Measurements from ENCODE around the gene DEFB108B.
"Not testable (repeated sequence)": the region's sequence is repeated elsewhere in the genome, so short reads cannot be mapped to it uniquely, and the experiment has no call there.

DEFB108B gene

DNA sequence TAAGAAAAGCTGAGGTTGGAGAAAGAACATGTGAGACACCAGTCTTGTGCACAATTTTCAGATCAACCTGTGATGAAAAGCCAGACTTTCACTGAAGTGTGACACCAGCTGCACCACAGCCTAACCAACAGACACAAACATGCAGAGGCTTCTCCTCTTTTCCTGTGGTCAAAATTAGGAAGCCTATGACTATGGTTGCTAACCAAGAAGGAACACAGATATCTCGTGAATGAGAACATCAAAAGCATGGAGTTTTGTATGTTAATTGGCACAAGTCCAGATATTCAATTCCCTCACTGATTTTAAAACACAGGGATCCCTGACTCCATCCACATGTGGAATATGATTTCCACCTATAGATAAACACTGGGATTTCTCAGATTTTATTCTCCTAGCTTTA lies 11.5 kb upstream of the DEFB108B start:
- DNase-seq: not testable (repeated sequence)

DNA sequence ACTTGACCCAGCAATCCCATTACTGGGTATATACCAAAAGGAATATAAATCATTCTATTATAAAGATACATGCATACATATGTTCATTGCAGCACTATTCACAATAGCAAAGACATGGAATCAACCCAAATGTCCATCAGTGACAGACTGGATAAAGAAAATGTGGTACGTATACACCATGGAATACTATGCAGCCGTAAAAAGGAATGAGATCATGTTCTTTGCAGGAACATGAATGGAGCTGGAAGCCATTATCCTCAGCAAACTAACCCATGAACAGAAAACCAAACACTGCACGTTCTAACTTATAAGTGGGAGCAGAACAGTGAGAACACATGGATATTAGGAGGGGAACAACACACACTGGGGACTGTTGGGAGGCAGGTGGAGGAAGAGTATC lies 3.8 kb upstream of the DEFB108B start:
- DNase-seq: not testable (repeated sequence)

DNA sequence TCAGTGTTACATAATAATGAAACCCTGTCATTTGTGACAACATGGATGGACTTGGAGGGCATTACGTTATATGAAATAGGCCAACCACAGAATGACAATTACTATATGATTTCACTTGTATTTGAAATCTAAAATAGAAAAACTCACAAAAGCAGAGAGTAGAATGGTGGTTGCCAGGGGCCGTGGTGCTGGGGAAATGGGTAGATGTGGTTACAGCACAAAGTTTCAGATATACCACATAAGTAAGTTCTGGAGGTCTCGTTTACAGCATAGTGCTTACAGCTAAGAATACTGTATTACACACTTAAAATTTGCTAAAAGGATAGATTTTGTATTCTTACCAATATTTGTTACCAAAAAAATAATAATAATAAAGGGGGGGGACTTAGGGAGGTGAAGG lies 3.3 kb upstream of the DEFB108B start:
- not testable (repeated sequence) for DNase-seq

DNA sequence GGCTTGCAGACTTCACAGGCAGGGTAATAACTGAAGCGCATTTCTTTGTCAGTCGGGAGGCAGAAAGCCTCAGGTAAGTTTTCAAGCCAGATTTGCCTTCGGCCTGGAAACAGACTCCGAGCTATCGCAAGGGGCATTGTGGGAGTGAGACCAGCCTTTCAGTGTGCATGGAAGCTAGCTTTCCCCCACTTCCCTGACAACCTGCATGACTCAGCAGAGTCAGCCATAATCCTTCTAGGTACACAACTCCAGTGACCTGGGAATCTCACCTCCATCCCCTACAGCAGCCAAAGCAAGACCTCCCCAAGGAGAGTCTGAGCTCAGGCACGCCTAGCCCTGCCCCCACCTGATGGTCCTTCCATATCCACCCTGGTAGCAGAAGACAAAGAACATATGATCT lies 9.7 kb downstream of the DEFB108B start:
- DNase-seq: not testable (repeated sequence)

DNA sequence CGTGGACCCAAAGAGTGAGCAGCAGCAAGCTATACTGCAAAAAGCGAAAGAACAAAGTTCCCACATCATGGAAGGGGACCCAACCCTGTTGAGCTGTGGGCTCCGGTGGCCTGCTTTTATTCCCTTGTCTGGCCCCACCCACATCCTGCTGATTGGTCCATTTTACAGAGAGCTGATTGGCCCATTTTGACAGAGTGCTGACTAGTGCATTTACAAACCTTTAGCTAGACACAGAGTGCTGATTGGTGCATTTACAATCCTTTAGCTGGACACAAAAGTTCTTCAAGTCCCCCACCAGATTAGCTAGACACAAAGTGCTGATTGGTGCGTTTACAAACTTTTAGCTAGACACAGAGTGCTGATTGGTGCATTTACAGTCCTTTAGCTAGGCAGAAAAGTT lies 10.4 kb downstream of the DEFB108B start:
- not testable (repeated sequence) for DNase-seq

DNA sequence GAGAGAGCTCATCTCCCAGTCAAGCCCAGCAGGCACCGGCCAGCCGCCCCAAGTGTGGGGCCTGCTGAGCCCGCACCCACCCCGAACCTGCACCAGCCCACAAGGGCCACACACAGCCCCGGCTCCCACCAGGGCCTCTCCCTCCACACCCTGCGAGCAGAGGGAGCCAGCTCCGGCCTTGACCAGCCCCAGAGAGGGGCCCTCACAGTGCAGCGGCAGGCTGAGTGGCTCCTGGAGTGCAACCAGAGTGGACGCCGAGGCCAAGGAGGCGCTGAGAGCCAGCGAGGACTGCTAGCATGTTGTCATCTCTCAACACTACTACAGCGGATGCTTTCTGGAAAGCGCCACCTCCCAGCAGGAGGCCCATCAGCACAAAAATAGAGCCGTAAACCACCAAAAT lies 10.9 kb downstream of the DEFB108B start:
- no peak for DNase-seq

DNA sequence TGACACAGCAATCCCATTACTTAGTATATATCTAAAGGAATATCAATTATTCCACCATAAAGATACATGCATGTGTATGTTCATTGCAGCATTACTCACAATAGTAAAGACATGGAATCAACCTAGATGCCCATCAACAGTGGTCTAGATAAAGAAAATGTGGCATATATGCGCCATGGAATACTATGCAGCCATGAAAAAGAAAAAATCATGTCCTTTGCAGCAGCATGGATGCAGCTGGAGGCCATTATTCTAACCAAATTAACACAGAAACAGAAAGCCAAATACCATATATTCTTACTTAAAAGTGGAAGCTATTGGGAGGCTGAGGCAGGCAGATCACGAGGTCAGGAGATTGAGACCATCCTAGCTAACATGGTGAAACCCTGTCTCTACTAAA lies 20.9 kb downstream of the DEFB108B start:
- DNase-seq: not testable (repeated sequence)

DNA sequence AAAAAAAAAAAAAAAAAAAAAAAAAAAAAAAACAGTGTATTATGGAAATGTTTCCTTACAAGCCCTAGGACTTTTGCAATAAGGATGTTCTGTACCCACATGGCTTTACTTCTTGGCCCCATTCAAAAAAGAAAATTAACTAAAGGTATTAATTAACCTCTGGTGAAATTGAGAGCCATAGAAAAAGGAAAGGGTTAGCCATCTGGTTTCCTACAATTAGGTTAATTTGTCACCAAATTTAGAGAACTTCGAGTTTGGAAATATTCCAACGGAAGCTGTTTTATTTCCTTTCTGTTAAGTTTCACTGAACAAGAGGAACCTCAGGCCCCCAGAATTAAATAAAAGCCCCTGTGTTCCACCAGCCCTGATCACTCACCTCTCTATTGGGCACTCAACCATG lies 22.9 kb downstream of the DEFB108B start:
- peak; percentile 80 for DNase-seq

DNA sequence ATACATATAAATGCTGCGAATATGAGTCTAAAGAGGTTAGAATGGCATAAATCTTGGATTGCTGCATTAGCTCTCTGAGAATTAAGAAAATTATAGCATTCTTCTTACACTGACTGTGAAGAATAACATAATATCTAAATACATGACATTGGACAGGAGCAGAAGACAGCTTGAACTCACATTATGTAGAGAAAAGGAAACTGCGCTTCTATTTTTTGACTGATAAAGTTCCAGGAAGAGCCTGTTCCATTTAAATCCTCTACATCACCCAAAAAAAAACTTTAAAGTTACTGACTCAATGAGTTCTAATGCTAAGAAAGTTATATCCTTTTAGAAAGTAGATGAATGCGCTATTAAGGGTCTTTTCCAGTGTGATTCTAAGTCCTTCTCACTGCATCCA lies 27.8 kb downstream of the DEFB108B start:
- DNase-seq: not testable (repeated sequence)

DNA sequence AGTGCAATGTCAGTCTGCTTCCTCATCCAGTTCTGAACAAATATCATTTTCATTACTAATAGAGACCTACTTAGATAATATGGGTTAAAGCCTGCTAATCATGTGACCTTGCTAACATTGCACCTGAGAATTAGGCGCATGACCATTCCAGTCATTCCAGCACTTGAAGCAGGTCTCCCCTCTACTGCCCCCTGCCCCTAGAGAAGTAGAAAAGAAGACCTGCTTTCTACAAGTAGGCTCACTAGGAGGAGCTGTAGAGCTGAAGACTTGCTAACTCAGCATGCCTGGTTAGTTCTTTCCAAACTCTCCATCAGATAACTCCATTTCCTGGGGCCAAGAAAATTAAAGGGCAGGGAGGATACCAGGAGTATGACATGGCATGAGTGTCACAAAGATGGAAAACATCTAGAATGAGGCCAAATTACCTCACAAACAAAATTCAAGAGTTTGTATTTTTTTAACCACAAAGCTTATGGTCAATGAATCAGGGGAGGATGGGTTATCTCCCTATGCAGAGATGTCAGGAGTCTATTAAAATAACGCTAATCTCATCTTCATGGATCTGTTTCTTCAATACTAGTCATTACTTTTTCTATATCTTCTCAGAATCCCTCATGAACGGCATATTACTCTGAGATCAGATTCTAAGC lies 31.1 kb downstream of the DEFB108B start:
- not testable (repeated sequence) for DNase-seq

DNA sequence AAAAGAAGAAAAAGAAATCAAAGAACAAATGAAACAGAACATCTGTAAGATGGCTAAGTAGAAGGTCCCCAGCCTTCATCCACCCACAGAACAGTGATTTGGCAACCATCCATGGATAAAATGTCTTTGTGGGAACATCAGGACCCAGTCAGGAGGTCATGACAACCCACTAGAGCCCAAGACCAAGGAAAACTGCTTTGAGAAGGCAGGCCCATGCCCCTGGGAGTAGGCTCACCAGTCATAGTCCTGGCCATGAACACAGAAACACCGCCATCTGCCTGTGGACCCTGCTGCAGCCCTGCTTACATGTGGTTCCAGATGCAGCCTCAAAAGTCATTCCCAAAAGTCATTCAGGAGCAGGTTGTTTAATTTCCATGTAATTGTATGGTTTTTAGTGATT lies 34.2 kb downstream of the DEFB108B start:
- DNase-seq: not testable (repeated sequence)

DNA sequence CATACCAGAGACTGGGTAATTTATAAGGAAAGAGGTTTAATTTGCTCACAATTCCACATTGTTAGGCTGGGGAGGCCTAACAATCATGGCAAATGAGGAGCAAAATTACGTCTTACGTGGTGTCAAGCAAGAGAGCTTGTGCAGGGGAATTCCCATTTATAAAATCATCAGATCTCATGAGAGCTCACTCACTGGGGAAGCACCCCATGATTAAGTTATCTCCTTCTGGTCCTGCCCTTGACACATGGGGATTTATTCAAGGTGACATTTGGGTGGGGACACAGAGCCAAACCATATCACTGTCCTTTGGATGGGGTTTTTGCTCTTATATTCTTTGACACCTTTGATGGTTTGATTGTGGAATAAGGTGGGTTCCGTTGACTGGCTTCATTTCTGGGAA lies 36.9 kb downstream of the DEFB108B start:
- not testable (repeated sequence) for DNase-seq

DNA sequence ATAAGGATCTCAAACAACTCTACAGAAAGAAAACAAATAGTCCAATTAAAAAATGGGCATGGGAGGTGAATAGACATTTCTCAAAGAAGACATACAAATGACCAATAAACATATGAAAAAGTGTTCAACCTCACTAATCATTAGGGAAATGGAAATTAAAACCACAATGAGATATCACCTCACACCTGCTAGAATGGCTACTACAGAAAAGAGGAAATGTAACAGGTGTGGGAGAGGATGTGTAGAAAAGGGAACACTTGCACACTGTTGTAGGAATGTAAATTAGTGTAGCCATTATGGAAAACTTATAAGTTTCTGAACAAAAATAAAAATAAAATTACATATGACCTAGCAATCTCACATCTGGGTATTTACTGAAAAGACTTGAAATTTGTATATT lies 37.7 kb downstream of the DEFB108B start:
- DNase-seq: not testable (repeated sequence)

DNA sequence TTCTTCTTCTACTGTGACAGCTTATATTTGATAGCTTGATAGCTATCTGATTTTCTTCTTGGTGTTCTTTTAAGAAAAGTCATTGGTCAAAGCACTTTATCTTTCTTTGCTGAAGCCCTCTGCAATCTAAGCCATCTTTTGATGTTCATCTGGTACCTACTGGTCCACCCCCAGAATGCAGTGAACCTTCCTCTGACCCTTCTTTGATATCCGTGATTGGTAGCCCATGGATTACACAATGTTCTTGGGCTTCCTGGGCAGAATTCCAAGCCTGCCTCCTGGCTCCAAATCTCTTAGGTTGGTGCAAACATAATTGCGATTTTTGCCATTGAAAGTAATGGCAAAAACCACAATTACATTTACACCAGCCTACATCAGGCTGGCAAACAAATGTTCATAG lies 43.3 kb downstream of the DEFB108B start:
- DNase-seq: not testable (repeated sequence)

DNA sequence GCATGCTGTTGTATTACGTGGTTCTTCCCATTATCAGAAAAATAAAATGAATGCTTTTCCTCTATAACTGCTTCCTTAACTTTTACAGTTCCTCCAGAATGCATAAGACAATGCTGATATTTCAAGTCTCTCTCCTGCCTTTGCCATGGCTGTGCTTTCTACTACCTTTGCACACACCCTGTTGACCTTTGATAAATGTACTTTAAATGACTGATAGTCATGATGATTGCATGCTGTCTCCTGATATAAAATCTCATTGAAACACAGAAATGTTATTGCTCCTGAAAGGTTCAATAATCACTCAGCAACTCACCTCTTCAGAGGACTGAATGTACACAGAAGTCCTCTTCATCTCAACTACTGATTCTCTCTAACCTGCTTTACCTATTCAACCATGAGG lies 45.1 kb downstream of the DEFB108B start, which contains the start of gene DEFB131B:
TSS of gene DEFB131B (plus strand) at position 395 of the 400 bp plus-strand sequence. CDS start at position 395, 0 bp downstream.
- not testable (repeated sequence) for DNase-seq

DNA sequence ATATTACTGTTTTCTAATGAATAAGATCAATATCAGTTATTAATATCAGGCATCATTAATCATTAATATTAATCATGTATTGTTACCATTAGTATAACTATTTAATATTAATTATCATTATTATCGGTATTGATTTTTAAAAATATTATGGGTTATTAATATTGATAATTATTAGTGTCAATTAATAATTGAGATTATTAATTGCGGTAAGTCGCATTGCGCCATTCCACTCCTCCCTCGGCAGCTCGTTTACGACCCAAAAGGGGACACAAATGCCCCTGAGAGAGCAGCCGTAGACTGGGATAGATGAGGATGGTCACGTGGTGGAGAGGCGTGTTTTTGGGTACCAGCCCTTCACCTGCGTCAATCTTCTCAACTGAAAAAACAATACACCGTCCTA lies 52.8 kb downstream of the DEFB108B start:
- DNase-seq: not testable (repeated sequence)
